ENCODE data around the gene FAM185A.
A peak's percentile ranks its signal among the peaks of the same experiment; 100 is the strongest.
"Not testable (repeated sequence)": the region's sequence is repeated elsewhere in the genome, so short reads cannot be mapped to it uniquely, and the experiment has no call there.

Gene FAM185A

GRCh38 chr7:102748605-102749444 is at the start of gene FAM185A:
Gene FAM185A (plus strand): TSS chr7:102748999. CDS start chr7:102749208, 209 bp downstream.
- DNase-seq (ENCODE audit: low read depth in 2 of 2) = peak; percentile 87 to 95

- not testable (repeated sequence) for DNase-seq (ENCODE audit: low read depth in 2 of 2)
These were observed 35.6 kb upstream of the FAM185A start for GRCh38 chr7:102713011-102713690.

GRCh38 chr7:102713691-102714080 is 35.1 kb upstream of the FAM185A start:
- DNase-seq (ENCODE audit: low read depth in 2 of 2) = not testable (repeated sequence)

- DNase-seq (ENCODE audit: low read depth in 2 of 2) = peak in 1 of 2 donors; percentile 8
These were observed 33.9 kb upstream of the FAM185A start for GRCh38 chr7:102714774-102715522.

- DNase-seq (ENCODE audit: low read depth in 2 of 2) = not testable (repeated sequence)
These were observed 33.1 kb upstream of the FAM185A start for GRCh38 chr7:102715718-102716117.

GRCh38 chr7:102718491-102718890 is 30.3 kb upstream of the FAM185A start:
- not testable (repeated sequence) for DNase-seq (ENCODE audit: low read depth in 2 of 2)

- not testable (repeated sequence) for DNase-seq (ENCODE audit: low read depth in 2 of 2)
These were observed 22.6 kb upstream of the FAM185A start for GRCh38 chr7:102726170-102726569.

GRCh38 chr7:102729670-102730069 is 19.1 kb upstream of the FAM185A start:
- not testable (repeated sequence) for DNase-seq (ENCODE audit: low read depth in 2 of 2)

- not testable (repeated sequence) for DNase-seq (ENCODE audit: low read depth in 2 of 2)
These were observed 18.4 kb upstream of the FAM185A start for GRCh38 chr7:102730431-102730830.

GRCh38 chr7:102742002-102742771 is 6.6 kb upstream of the FAM185A start:
- DNase-seq (ENCODE audit: low read depth in 2 of 2) = not testable (repeated sequence)

GRCh38 chr7:102743861-102744260 is 4.9 kb upstream of the FAM185A start:
- not testable (repeated sequence) for DNase-seq (ENCODE audit: low read depth in 2 of 2)

- not testable (repeated sequence) for DNase-seq (ENCODE audit: low read depth in 2 of 2)
These were observed 3.1 kb upstream of the FAM185A start for GRCh38 chr7:102745494-102746288.

- not testable (repeated sequence) for DNase-seq (ENCODE audit: low read depth in 2 of 2)
These were observed 617 bp downstream of the FAM185A start for GRCh38 chr7:102749445-102749786.

GRCh38 chr7:102758227-102758626 is 9.4 kb downstream of the FAM185A start:
- not testable (repeated sequence) for DNase-seq (ENCODE audit: low read depth in 2 of 2)

- DNase-seq (ENCODE audit: low read depth in 2 of 2) = not testable (repeated sequence)
These were observed 11.1 kb downstream of the FAM185A start for GRCh38 chr7:102759934-102760333.

GRCh38 chr7:102761234-102761633 is 12.4 kb downstream of the FAM185A start:
- not testable (repeated sequence) for DNase-seq (ENCODE audit: low read depth in 2 of 2)

GRCh38 chr7:102763295-102763905 is 14.6 kb downstream of the FAM185A start:
- DNase-seq (ENCODE audit: low read depth in 2 of 2) = not testable (repeated sequence)

GRCh38 chr7:102769657-102770192 is 20.9 kb downstream of the FAM185A start:
- not testable (repeated sequence) for DNase-seq (ENCODE audit: low read depth in 2 of 2)

- not testable (repeated sequence) for DNase-seq (ENCODE audit: low read depth in 2 of 2)
These were observed 21.7 kb downstream of the FAM185A start for GRCh38 chr7:102770467-102770866.

GRCh38 chr7:102776217-102776616 is 27.4 kb downstream of the FAM185A start:
- not testable (repeated sequence) for DNase-seq (ENCODE audit: low read depth in 2 of 2)
